HG02884 (cell line): ENCODE results near the gene RRM1.
"Not testable (repeated sequence)": the region's sequence is repeated elsewhere in the genome, so short reads cannot be mapped to it uniquely, and the experiment has no call there.

Experiments used
- ATAC-seq: cut with Tn5 transposase; IDR thresholded peaks from one replicate; pipeline ENCODE4 v1.9.1; 2021; ENCODE audit warnings: mild to moderate bottlenecking, moderate library complexity; ENCODE audit not compliant: unreplicated experiment

Gene RRM1

GRCh38 chr11:4094348-4095291 is at the start of gene RRM1:
Gene RRM1, plus strand, starts transcription at chr11:4094799. Its CDS starts 214 bp downstream, at chr11:4095013.
- peak; percentile 94 for ATAC-seq

GRCh38 chr11:4044976-4045646 is 49.5 kb upstream of the RRM1 start:
- ATAC-seq = no peak

GRCh38 chr11:4048340-4048739 is 46.3 kb upstream of the RRM1 start:
- no peak for ATAC-seq

- ATAC-seq = no peak
Measured at GRCh38 chr11:4049006-4049405, 45.6 kb upstream of the RRM1 start.

- no peak for ATAC-seq
Measured at GRCh38 chr11:4050138-4050537, 44.5 kb upstream of the RRM1 start.

GRCh38 chr11:4053200-4053599 is 41.4 kb upstream of the RRM1 start:
- not testable (repeated sequence) for ATAC-seq

- ATAC-seq = no peak
Measured at GRCh38 chr11:4054643-4055042, 40.0 kb upstream of the RRM1 start.

GRCh38 chr11:4059424-4059823 is 35.2 kb upstream of the RRM1 start:
- ATAC-seq = no peak

- no peak for ATAC-seq
Measured at GRCh38 chr11:4060182-4060923, 34.2 kb upstream of the RRM1 start.

- ATAC-seq = no peak
Measured at GRCh38 chr11:4061700-4062099, 32.9 kb upstream of the RRM1 start.

GRCh38 chr11:4063348-4063747 is 31.3 kb upstream of the RRM1 start:
- ATAC-seq = no peak

GRCh38 chr11:4064278-4064955 is 30.2 kb upstream of the RRM1 start:
- no peak for ATAC-seq

- ATAC-seq = no peak
Measured at GRCh38 chr11:4065086-4065485, 29.5 kb upstream of the RRM1 start.

- ATAC-seq = no peak
Measured at GRCh38 chr11:4065601-4066377, 28.8 kb upstream of the RRM1 start.

GRCh38 chr11:4066910-4067309 is 27.7 kb upstream of the RRM1 start:
- no peak for ATAC-seq

- no peak for ATAC-seq
Measured at GRCh38 chr11:4068962-4069361, 25.6 kb upstream of the RRM1 start.

GRCh38 chr11:4071325-4071724 is 23.3 kb upstream of the RRM1 start:
- ATAC-seq = no peak

- ATAC-seq = no peak
Measured at GRCh38 chr11:4071914-4072313, 22.7 kb upstream of the RRM1 start.

GRCh38 chr11:4072668-4073285 is 21.8 kb upstream of the RRM1 start:
- ATAC-seq = no peak

GRCh38 chr11:4074266-4074665 is 20.3 kb upstream of the RRM1 start:
- no peak for ATAC-seq
